ENCODE data around the gene ERC1.

ERC1 gene

GRCh38 chr12:1382826-1383225, 391.8 kb downstream of the ERC1 start:
- TF ChIP-seq CTCF (IDR thresholded peaks at IDR 0.05; ENCODE audit: low read length) (no peak), EZH2phosphoT487 (IDR thresholded peaks at IDR 0.05; ENCODE audit: low read length) (no peak), EZH2 (optimal IDR thresholded peaks at IDR 0.05; ENCODE audit: low read depth, low read length) (no peak)
- no peaks in the 10 kb centered on the region for H3K36me3 ChIP-seq (replicated peaks; ENCODE audit: insufficient read depth, low read length)
- H3K27ac ChIP-seq (ENCODE audit: low read length), result no peak overlapping the region
- H3K9me2 ChIP-seq (replicated peaks; ENCODE audit: insufficient read depth, low read length), result no peaks in the 10 kb centered on the region
- H3K4me2 ChIP-seq (ENCODE audit: low read depth, low read length), result no peak overlapping the region
- no peak overlapping the region for H3K4me3 ChIP-seq (ENCODE audit: low read length)
- no peak for DNase-seq
- H3K9me3 ChIP-seq (replicated peaks; ENCODE audit: insufficient read depth, low read length), result no peaks in the 10 kb centered on the region
- H3F3A ChIP-seq (ENCODE audit: insufficient read depth, low read length), result no peaks in the 10 kb centered on the region
- no peak overlapping the region for H3K9ac ChIP-seq (ENCODE audit: low read length)
- H2AFZ ChIP-seq (ENCODE audit: low read length), result no peak overlapping the region
- no peaks in the 10 kb centered on the region for H3K4me1 ChIP-seq (ENCODE audit: low read length)
- H4K20me1 ChIP-seq (ENCODE audit: insufficient read depth, low read length), result no peaks in the 10 kb centered on the region
- H3K27me3 ChIP-seq (replicated peaks; ENCODE audit: insufficient read depth, low read length), result no peaks in the 10 kb centered on the region
- no peaks in the 10 kb centered on the region for H3K79me2 ChIP-seq (ENCODE audit: low read length)

- Histone ChIP-seq H3K9ac (ENCODE audit: low read length) (no peak overlapping the region), H3K27ac (ENCODE audit: low read length) (no peak overlapping the region), H3K9me3 (replicated peaks; ENCODE audit: insufficient read depth, low read length) (no peaks in the 10 kb centered on the region), H3F3A (ENCODE audit: insufficient read depth, low read length) (no peaks in the 10 kb centered on the region), H3K79me2 (ENCODE audit: low read length) (no peaks in the 10 kb centered on the region), H3K4me1 (ENCODE audit: low read length) (no peaks in the 10 kb centered on the region), H3K4me2 (ENCODE audit: low read depth, low read length) (no peak overlapping the region), H3K36me3 (replicated peaks; ENCODE audit: insufficient read depth, low read length) (no peaks in the 10 kb centered on the region), H3K27me3 (replicated peaks; ENCODE audit: insufficient read depth, low read length) (no peaks in the 10 kb centered on the region), H2AFZ (ENCODE audit: low read length) (no peak overlapping the region), H3K4me3 (ENCODE audit: low read length) (no peak overlapping the region), H4K20me1 (ENCODE audit: insufficient read depth, low read length) (no peaks in the 10 kb centered on the region), H3K9me2 (replicated peaks; ENCODE audit: insufficient read depth, low read length) (no peaks in the 10 kb centered on the region)
- DNase-seq, result no peak
- TF ChIP-seq EZH2phosphoT487 (IDR thresholded peaks at IDR 0.05; ENCODE audit: low read length), result no peak
- no peak for TF ChIP-seq CTCF (IDR thresholded peaks at IDR 0.05; ENCODE audit: low read length)
- no peak for TF ChIP-seq EZH2 (optimal IDR thresholded peaks at IDR 0.05; ENCODE audit: low read depth, low read length)
These were observed 392.7 kb downstream of the ERC1 start for GRCh38 chr12:1383758-1384157.

GRCh38 chr12:1384910-1385309, 393.9 kb downstream of the ERC1 start:
- no peaks in the 10 kb centered on the region for H3K9me2 ChIP-seq (replicated peaks; ENCODE audit: insufficient read depth, low read length)
- H3K79me2 ChIP-seq (ENCODE audit: low read length), result no peaks in the 10 kb centered on the region
- no peaks in the 10 kb centered on the region for H4K20me1 ChIP-seq (ENCODE audit: insufficient read depth, low read length)
- no peaks in the 10 kb centered on the region for H3K9me3 ChIP-seq (replicated peaks; ENCODE audit: insufficient read depth, low read length)
- no peak for DNase-seq
- H3K27me3 ChIP-seq (replicated peaks; ENCODE audit: insufficient read depth, low read length), result no peaks in the 10 kb centered on the region
- no peaks in the 10 kb centered on the region for H3F3A ChIP-seq (ENCODE audit: insufficient read depth, low read length)
- no peak overlapping the region for H3K9ac ChIP-seq (ENCODE audit: low read length)
- TF ChIP-seq EZH2 (optimal IDR thresholded peaks at IDR 0.05; ENCODE audit: low read depth, low read length), result no peak
- no peak for TF ChIP-seq CTCF (IDR thresholded peaks at IDR 0.05; ENCODE audit: low read length)
- TF ChIP-seq EZH2phosphoT487 (IDR thresholded peaks at IDR 0.05; ENCODE audit: low read length), result no peak
- H3K36me3 ChIP-seq (replicated peaks; ENCODE audit: insufficient read depth, low read length), result no peaks in the 10 kb centered on the region
- H3K4me2 ChIP-seq (ENCODE audit: low read depth, low read length), result no peak overlapping the region
- H3K27ac ChIP-seq (ENCODE audit: low read length), result no peak overlapping the region
- H2AFZ ChIP-seq (ENCODE audit: low read length), result no peak overlapping the region
- no peak overlapping the region for H3K4me3 ChIP-seq (ENCODE audit: low read length)
- no peaks in the 10 kb centered on the region for H3K4me1 ChIP-seq (ENCODE audit: low read length)

Data from MM.1S (cell line).